Small intestine (tissue), 16 donors: Measurements from ENCODE around the gene ZNF763. TPM values are rescaled to one million over a fixed set of nuclear protein-coding genes. Genes with fewer than 3 reads are reported as not detected.
"Not testable (repeated sequence)": the region's sequence is repeated elsewhere in the genome, so short reads cannot be mapped to it uniquely, and the experiment has no call there.

Experiments
- DNase-seq, 2 donors: peaks; one replicate each; pipeline versions ENCODE4 v3.0.0 to v3.0.0-alpha.2; 2013
- FAIRE-seq: peaks from 2 replicates; lab custom pipeline; 2012; peaks lifted over from hg19 to GRCh38; lab: Jason Lieb, UNC
- H3K27ac ChIP-seq, 3 donors: one replicate each; pipeline ENCODE4 v1.5.1; 2013; ENCODE audit warnings: low read length in 2 of 3, mild to moderate bottlenecking in 2 of 3, control low read depth in 1 of 3, inconsistent platforms in 1 of 3, low read depth in 1 of 3, moderate library complexity in 1 of 3
- H3K27me3 ChIP-seq, 3 donors: one replicate each; pipeline ENCODE4 v1.6.1; 2013; ENCODE audit warnings: low read length in 3 of 3, inconsistent platforms in 1 of 3; ENCODE audit not compliant: control insufficient read depth in 3 of 3, insufficient read depth in 3 of 3
- H3K36me3 ChIP-seq, 3 donors: one replicate each; pipeline ENCODE4 v1.6.1; 2013; ENCODE audit warnings: low read length in 3 of 3, inconsistent platforms in 1 of 3, low read depth in 1 of 3, mild to moderate bottlenecking in 1 of 3, moderate library complexity in 1 of 3; ENCODE audit not compliant: control insufficient read depth in 3 of 3, insufficient read depth in 2 of 3
- H3K4me1 ChIP-seq, 3 donors: one replicate each; pipeline ENCODE4 v1.6.1; 2013; ENCODE audit warnings: low read length in 2 of 3, inconsistent platforms in 1 of 3, low read depth in 1 of 3, mild to moderate bottlenecking in 1 of 3, moderate library complexity in 1 of 3; ENCODE audit not compliant: control insufficient read depth in 3 of 3, insufficient read depth in 2 of 3
- H3K4me3 ChIP-seq, 3 donors: one replicate each; pipeline ENCODE4 v1.5.1; 2013; ENCODE audit warnings: low read length in 3 of 3, control low read depth in 1 of 3, inconsistent platforms in 1 of 3, low read depth in 1 of 3, mild to moderate bottlenecking in 1 of 3, moderate library complexity in 1 of 3
- H3K9me3 ChIP-seq, 2 donors: one replicate each; pipeline ENCODE4 v1.6.1; 2013; ENCODE audit warnings: low read depth in 1 of 2, low read length in 1 of 2; ENCODE audit not compliant: control insufficient read depth in 2 of 2, insufficient read depth in 1 of 2
- WGBS, 3 donors: extraction: QIAGEN DNeasy Blood & Tissue Kit; methylation state at CpG; one replicate each; pipeline ENCODE4 v1.1.7; 2013; 5-methylcytosine and 5-hydroxymethylcytosine counted together
- long read RNA-seq, 10 donors: transcript quantifications; one replicate each; lab custom pipeline, GENCODE V29; 2026
- polyA plus RNA-seq, 4 donors: library from polyadenylated mRNA; stranded (reverse) in 3 of 4; unstranded in 1 of 4; fragments of 200-250 nt in 3 of 4; fragments of 120-200 nt in 1 of 4; gene quantifications; one replicate each; pipeline versions ENCODE4 v1.2.1 to v1.2.3, GENCODE V29; 2013
- donor health status: healthy with polysubstance abuse.
- donor health status: control.
- donor health status: control.
- donor health status: Bipolar disorder and iron deficiency.
- donor health status: healthy.

ZNF763 gene
- polyA plus RNA-seq, result 1 to 10 TPM; 1.9 to 5.1 (median 3.5) TPM
- long read RNA-seq, donor 1, result 0 reads
- long read RNA-seq, donor 2, result 0 reads
- long read RNA-seq, donor 3, result 0 reads
- long read RNA-seq, donor 4, result 0 reads
- long read RNA-seq, donor 5, result 0 reads
- long read RNA-seq, donor 6, result 0 reads
- long read RNA-seq, donor 7, partial matches to known transcripts, result 0 of 1 reads
- long read RNA-seq, donor 7, other reads (novel, unspliced or antisense), result 0 of 1 reads
- long read RNA-seq, donor 8, result 0 reads
- long read RNA-seq, donor 9, result 0 reads
- long read RNA-seq, donor 10, result 0 reads

- Histone ChIP-seq H3K9me3 (no peaks in the 10 kb centered on the region), H3K4me1 (peaks cover 0 to 9% (median 0%) of the 10 kb centered on the region in 3 donors)
- 0% methylated on average over 43 to 47 of the region's 47 CpGs for WGBS, 3 donors
These were observed at the start of gene ZNF763 for GRCh38 chr19:11964858-11965645. ZNF763 (plus strand) TSS chr19:11965040; CDS start chr19:11965209, 169 bp downstream.

DNA sequence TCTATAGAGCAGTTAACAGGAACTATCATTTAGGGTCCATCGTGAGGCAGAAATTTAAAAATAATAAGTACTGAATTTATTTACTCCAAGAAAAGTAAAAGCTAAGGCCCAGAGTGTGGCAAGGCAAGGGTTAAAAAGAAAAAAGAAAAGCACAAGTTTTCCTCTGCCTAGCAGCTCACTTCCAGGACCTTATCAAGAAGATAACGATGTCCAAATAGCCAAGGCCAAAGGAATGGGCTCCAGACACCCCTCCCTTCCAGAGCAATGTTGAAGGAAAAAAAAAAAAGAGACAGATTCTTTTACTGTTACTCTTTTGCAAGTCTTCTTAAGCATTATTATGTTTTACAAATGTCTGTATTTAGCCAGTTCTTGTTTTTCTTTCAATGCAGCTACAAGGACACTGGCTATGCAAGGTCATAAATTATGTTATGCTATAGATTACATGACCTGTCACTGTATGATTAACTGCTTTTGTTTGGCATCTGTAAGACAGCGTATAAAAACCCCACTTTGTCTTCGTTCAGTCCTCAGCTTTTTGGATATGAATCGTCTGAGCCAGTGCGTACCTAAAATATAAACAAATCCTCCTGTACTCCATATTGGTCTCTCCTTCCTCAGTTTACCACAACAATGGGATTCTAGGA, 42.9 kb upstream of the ZNF763 start:
- FAIRE-seq (no peak), DNase-seq (peak; percentile 49 to 65)
- Histone ChIP-seq H3K27ac (no peak overlapping the region), H3K4me1 (peaks cover 0 to 15% (median 3%) of the 10 kb centered on the region in 3 donors), H3K4me3 (no peak overlapping the region), H3K27me3 (no peaks in the 10 kb centered on the region), H3K9me3 (peaks cover 0 to 24% of the 10 kb centered on the region in 2 donors), H3K36me3 (peaks cover 0 to 4% (median 0%) of the 10 kb centered on the region in 3 donors)
- 11 to 33% (median 27%) methylated on average over 6 of the region's 6 CpGs for WGBS, 3 donors

More at GRCh38 chr19:11964858-11965645, at the start of gene ZNF763:
- no peak for FAIRE-seq
- H3K27me3 ChIP-seq, result no peaks in the 10 kb centered on the region
- DNase-seq, result peak; percentile 97
- peak within 1 kb of the TSS; percentile 83 to 99 (median 97) for H3K27ac ChIP-seq
- peaks cover 0 to 7% (median 0%) of the 10 kb centered on the region in 3 donors for H3K36me3 ChIP-seq
- H3K4me3 ChIP-seq, result peak within 1 kb of the TSS; percentile 76 to 81 (median 77)

GRCh38 chr19:11924886-11925650, 39.8 kb upstream of the ZNF763 start, which contains the start of gene ZNF700:
ZNF700 (plus strand) TSS chr19:11925107; CDS start chr19:11925211, 104 bp downstream.
- peaks cover 0 to 15% (median 3%) of the 10 kb centered on the region in 3 donors for H3K4me1 ChIP-seq
- peak within 1 kb of the TSS; percentile 91 to 97 (median 95) for H3K4me3 ChIP-seq
- peaks cover 0 to 22% of the 10 kb centered on the region in 2 donors for H3K9me3 ChIP-seq
- FAIRE-seq, result no peak
- peaks cover 0 to 17% (median 0%) of the 10 kb centered on the region in 3 donors for H3K36me3 ChIP-seq
- peak within 1 kb of the TSS; percentile 87 to 100 (median 100) for H3K27ac ChIP-seq
- no peaks in the 10 kb centered on the region for H3K27me3 ChIP-seq
- WGBS, 3 donors, result 0% methylated on average over 47 to 53 of the region's 53 CpGs
- DNase-seq, result peak; percentile 97

GRCh38 chr19:11925651-11926187, 39.1 kb upstream of the ZNF763 start:
- Histone ChIP-seq H3K27ac (peak overlapping the region; percentile 87 to 100 (median 100)), H3K36me3 (peaks cover 0 to 19% (median 0%) of the 10 kb centered on the region in 3 donors), H3K4me1 (peaks cover 0 to 15% (median 3%) of the 10 kb centered on the region in 3 donors), H3K9me3 (peaks cover 0 to 23% of the 10 kb centered on the region in 2 donors), H3K4me3 (peak overlapping the region; percentile 91 to 97 (median 95))
- DNase-seq, H3K27me3 ChIP-seq, FAIRE-seq: not testable (repeated sequence)
- 2 to 5% (median 4%) methylated on average over 10 of the region's 10 CpGs for WGBS, 3 donors

DNA sequence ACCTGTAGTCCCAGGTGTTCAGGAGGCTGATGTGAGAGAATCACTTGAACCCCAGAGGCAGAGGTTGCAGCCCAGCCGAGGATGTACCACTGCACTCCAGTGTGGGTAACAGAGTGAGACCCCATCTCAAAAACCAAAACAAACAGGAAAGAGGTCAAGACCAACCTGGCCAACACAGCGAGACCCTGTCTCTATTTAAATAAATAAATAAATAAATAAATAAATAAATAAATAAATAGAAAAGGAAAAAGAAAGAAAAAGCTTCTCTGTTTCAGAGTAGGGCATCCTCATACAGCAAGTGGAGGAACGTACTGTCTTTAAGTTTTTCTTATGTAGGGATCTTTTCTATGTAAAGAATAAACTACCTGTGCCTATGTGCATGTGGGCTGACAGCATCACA, 37.6 kb upstream of the ZNF763 start:
- H3K27me3 ChIP-seq, result no peaks in the 10 kb centered on the region
- DNase-seq (no peak), FAIRE-seq (no peak)
- H3K4me1 ChIP-seq, result peaks cover 0 to 13% (median 3%) of the 10 kb centered on the region in 3 donors
- peaks cover 0 to 25% (median 2%) of the 10 kb centered on the region in 3 donors for H3K36me3 ChIP-seq
- no peak overlapping the region for H3K27ac ChIP-seq
- WGBS, 3 donors, result 93 to 97% (median 97%) methylated on average over 3 of the region's 3 CpGs
- H3K9me3 ChIP-seq, result peaks cover 0 to 34% of the 10 kb centered on the region in 2 donors
- H3K4me3 ChIP-seq, result no peak overlapping the region

- 71 to 100% (median 72%) methylated on average over 3 of the region's 3 CpGs for WGBS, 3 donors
- no peaks in the 10 kb centered on the region for H3K27me3 ChIP-seq
- peaks cover 0 to 65% of the 10 kb centered on the region in 2 donors for H3K9me3 ChIP-seq
- H3K4me1 ChIP-seq, result peaks cover 0 to 3% (median 0%) of the 10 kb centered on the region in 3 donors
- FAIRE-seq (no peak), DNase-seq (no peak)
- peaks cover 0 to 33% (median 2%) of the 10 kb centered on the region in 3 donors for H3K36me3 ChIP-seq
- no peak overlapping the region for H3K27ac ChIP-seq
- H3K4me3 ChIP-seq, result no peak overlapping the region
These were observed 33.8 kb upstream of the ZNF763 start for GRCh38 chr19:11931051-11931450.

DNA sequence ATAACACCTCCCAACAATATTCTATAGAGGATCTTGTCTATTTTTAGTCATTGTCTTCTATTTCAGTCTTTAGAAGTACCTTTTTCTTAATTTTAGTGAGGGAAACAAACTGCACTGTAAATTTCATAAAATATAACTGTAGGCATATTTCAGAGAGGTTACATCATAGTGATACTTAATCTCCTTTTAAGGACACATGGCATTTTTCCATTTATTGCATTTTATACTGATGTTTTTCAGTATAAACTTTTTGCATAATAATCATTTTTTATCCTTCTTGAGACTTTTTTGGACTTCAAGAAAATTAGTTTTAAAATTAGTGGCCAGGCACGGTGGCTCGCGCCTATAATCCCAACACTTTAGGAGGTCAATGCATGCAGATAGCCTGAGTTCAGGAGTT, 33.3 kb upstream of the ZNF763 start:
- FAIRE-seq (no peak), DNase-seq (no peak)
- Histone ChIP-seq H3K27ac (no peak overlapping the region), H3K27me3 (no peaks in the 10 kb centered on the region), H3K4me3 (no peak overlapping the region), H3K4me1 (no peaks in the 10 kb centered on the region), H3K9me3 (peaks cover 0 to 65% of the 10 kb centered on the region in 2 donors), H3K36me3 (peaks cover 0 to 33% (median 2%) of the 10 kb centered on the region in 3 donors)
- WGBS, 3 donors, result 96 to 99% (median 98%) methylated on average over 3 of the region's 3 CpGs
